GM12891 (cell line): ENCODE results near the gene FAM117A.

Source experiments
- PAX5 ChIP-seq: IDR thresholded peaks from 2 replicates; pipeline ENCODE4 v1.6.1; 2011; ENCODE audit warnings: low read length, moderate library complexity, mild to moderate bottlenecking; ENCODE audit not compliant: insufficient read depth, severe bottlenecking
- POLR2A ChIP-seq: IDR thresholded peaks from 2 replicates; pipeline ENCODE4 v1.6.1; 2011; ENCODE audit warnings: low read depth, low read length, control low read depth
- POLR2AphosphoS5 ChIP-seq: IDR thresholded peaks from 2 replicates; pipeline ENCODE4 v1.6.1; 2011; ENCODE audit warnings: low read depth, low read length, control low read depth
- POU2F2 ChIP-seq: IDR thresholded peaks from 2 replicates; pipeline ENCODE4 v1.6.1; 2011; ENCODE audit warnings: low read depth, mild to moderate bottlenecking, control low read depth, low read length, moderate library complexity
- SPI1 ChIP-seq: IDR thresholded peaks from 2 replicates; pipeline ENCODE4 v1.6.1; 2011; ENCODE audit warnings: low read depth, low read length, control low read depth
- TAF1 ChIP-seq: IDR thresholded peaks from 2 replicates; pipeline ENCODE4 v1.6.1; 2011; ENCODE audit warnings: low read depth, low read length, control low read depth

DNA sequence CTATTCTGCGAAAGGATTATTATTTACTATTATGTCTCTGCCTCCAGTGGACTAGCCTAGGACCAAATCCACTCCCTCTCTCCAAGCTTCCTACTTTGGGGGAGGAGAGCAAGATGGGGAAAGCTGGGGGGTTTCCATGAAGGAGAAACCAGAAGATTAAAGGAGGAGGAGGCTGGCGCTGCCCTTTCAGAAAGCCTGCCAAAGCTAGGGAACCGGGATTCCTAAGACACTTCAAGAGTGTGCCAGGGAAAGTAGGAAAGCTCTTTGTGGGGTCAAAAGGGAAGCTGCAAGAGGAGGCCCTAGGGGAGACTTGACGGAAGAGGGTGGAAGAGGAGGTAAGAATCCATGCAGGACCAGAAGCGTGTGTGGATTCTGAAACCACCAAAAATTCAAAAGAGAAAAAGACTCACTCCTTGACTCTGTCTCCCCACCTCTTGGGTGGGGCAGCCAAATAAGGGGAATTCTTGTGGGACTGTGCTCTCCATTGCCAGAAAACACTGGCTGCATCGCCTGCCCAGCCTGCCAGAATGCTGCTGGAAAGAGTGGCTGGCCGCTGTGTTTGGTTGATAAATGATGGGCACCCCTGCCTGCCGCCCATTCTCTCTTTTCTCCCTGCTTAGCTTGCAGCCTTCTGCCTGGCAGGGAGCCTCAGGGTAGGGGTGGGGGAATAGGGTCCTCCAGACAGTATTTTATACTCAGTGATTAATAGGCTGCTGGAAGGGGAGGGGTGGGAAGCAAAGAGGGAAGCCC is 12.8 kb upstream of the FAM117A start:
- no peak for TF ChIP-seq SPI1
- TF ChIP-seq POLR2A, result no peak
- no peak for TF ChIP-seq POLR2AphosphoS5
- TF ChIP-seq TAF1, result no peak
- no peak for TF ChIP-seq POU2F2
- no peak for TF ChIP-seq PAX5
